Ovary (tissue), 3 donors: ENCODE measurements around the gene NPHP1.
"Not testable (repeated sequence)": the region's sequence is repeated elsewhere in the genome, so short reads cannot be mapped to it uniquely, and the experiment has no call there.

ENCODE experiments used
- CTCF ChIP-seq, 3 donors: fragments of 450-650 bp in 2 of 3; fragments of 200-600 bp in 1 of 3; IDR thresholded peaks; one replicate each; pipeline versions ENCODE4 v1.5.1 to v1.8.0; 2016 to 2022; ENCODE audit warnings: antibody characterized with exemption in 3 of 3, mild to moderate bottlenecking in 1 of 3
- EP300 ChIP-seq: sonication (generic); formaldehyde crosslinking; IDR thresholded peaks from one replicate; pipeline ENCODE4 v1.6.1; 2017; ENCODE audit warnings: antibody characterized with exemption
- POLR2A ChIP-seq: fragments of 450-650 bp; IDR thresholded peaks from one replicate; pipeline ENCODE4 v1.6.1; 2017; ENCODE audit warnings: antibody characterized with exemption, mild to moderate bottlenecking, moderate library complexity
- donor health status: DM: no; HTN: no; CAD: no.

GRCh38 chr2:110243283-110243682, 38.5 kb upstream of the NPHP1 start:
- not testable (repeated sequence) for TF ChIP-seq CTCF (IDR thresholded peaks at IDR 0.05); POLR2A; EP300
